Fibroblast of mammary gland (primary cell): ENCODE measurements around the gene TMEM167A.

Experiments
- DNase-seq: peaks from one replicate; pipeline ENCODE4 v3.0.0-alpha.2; 2010; ENCODE audit warnings: low read depth
- H3K4me3 ChIP-seq: 2 replicates; pipeline ENCODE4 v1.5.1; 2011; ENCODE audit warnings: low read depth, mild to moderate bottlenecking, low read length, moderate library complexity; ENCODE audit not compliant: control insufficient read depth
- TF ChIP-seq, protein P1 (sequence below): conservative IDR thresholded peaks from 2 replicates; pipeline ENCODE4 v1.5.1; 2011; ENCODE audit warnings: low read depth, low read length, inconsistent platforms; ENCODE audit not compliant: control insufficient read depth, insufficient read depth

Gene TMEM167A

DNA sequence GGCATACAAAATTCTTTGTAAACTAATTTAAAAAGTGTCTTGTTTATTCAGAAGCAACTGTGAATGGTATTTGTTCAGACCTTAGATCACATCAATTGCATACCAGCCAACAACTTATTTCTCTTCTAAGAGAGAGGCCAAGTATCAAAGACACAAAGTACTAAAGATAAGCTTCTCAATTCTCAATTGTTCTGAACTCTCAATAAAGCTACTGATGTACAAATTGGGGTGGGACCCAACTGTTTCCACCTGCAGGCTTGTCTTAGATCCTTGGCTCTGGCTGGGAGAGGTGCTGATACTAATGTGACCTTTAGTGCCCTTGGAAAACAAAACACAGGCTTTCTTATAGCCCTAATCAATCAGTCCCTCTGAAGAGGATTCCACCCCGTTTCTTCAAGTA is 22.3 kb upstream of the TMEM167A start:
- TF ChIP-seq, protein P1, sequence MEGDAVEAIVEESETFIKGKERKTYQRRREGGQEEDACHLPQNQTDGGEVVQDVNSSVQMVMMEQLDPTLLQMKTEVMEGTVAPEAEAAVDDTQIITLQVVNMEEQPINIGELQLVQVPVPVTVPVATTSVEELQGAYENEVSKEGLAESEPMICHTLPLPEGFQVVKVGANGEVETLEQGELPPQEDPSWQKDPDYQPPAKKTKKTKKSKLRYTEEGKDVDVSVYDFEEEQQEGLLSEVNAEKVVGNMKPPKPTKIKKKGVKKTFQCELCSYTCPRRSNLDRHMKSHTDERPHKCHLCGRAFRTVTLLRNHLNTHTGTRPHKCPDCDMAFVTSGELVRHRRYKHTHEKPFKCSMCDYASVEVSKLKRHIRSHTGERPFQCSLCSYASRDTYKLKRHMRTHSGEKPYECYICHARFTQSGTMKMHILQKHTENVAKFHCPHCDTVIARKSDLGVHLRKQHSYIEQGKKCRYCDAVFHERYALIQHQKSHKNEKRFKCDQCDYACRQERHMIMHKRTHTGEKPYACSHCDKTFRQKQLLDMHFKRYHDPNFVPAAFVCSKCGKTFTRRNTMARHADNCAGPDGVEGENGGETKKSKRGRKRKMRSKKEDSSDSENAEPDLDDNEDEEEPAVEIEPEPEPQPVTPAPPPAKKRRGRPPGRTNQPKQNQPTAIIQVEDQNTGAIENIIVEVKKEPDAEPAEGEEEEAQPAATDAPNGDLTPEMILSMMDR, result no peak
- H3K4me3 ChIP-seq, result no peak overlapping the region
- DNase-seq, result no peak

DNA sequence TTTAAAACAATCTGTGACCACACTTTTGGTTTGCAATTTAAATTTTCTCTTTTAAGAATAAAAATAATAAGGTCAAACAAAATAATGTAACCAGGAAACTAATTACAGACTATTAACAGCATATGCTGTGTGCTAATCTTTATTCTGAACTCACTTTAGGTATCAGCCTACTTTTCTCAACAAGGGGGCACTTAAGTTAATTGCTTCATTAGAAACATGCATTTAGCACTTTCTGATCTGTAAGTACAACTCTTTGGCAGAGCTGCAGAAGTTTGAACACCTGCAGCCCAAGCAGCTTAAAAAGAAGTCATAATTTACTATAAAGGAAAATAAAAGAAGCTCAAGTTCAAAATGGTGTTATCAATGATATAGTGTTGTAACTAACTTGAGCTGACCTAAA is 21.8 kb upstream of the TMEM167A start:
- DNase-seq, result no peak
- no peak overlapping the region for H3K4me3 ChIP-seq
- TF ChIP-seq, protein P1, result no peak

DNA sequence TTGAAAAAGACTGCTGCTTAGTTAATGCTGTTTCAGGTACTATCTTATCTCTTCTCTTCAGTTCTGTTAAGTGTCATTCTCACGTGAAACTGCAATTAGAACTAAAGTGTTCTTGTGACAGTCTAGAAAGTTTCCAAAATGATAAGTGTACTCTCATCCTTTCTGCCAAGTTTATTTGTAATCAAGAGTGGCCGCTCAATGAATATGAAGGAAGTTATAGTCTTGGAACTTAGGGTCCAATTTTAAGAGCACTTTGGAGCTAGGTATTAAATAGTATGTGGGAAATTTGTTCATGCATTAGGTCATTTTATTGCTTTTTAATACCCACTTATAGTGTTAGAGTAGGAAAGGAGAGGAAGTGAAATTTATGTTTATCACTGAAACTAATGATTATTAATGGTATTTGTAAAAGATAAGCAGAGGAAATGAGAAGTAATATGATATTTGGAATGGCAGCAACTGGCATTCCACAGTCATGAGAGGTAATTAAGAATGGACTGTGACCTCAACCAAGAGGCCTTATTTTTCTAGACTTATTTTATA is 20.6 kb upstream of the TMEM167A start:
- no peak overlapping the region for H3K4me3 ChIP-seq
- TF ChIP-seq, protein P1, result no peak
- DNase-seq, result peak; percentile 49

DNA sequence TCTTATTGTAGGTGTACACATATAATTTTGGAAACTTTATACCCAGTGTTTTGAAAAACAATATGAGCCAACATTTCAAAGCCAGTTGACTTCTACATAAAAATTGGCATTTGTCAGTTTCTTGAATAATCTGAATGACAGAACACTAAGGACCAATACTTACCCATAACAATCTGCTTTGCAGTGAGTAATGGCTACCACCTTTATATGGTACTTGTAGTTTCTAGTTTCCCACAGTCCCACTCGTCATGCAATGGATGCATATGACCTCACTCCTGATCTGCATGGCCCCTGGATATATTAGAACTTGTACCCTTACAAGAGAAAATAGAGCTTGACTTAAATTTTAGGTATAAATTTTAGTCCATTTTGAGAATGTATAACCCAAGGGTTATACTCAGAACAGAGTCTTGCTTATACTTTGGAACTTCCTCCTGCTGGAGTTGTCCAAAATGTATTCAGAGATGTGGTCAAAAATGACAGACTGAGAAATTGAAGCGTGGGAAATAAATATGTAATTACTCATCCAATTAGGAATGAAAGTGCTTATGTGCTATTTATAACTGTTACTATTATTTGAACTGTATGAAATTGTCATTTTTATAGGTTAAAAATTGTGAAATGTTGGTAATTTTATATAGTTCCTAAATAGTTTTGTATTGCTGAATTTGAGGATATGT is 19.6 kb upstream of the TMEM167A start:
- peak; percentile 24 for DNase-seq
- H3K4me3 ChIP-seq, result no peak overlapping the region
- TF ChIP-seq, protein P1, result no peak

DNA sequence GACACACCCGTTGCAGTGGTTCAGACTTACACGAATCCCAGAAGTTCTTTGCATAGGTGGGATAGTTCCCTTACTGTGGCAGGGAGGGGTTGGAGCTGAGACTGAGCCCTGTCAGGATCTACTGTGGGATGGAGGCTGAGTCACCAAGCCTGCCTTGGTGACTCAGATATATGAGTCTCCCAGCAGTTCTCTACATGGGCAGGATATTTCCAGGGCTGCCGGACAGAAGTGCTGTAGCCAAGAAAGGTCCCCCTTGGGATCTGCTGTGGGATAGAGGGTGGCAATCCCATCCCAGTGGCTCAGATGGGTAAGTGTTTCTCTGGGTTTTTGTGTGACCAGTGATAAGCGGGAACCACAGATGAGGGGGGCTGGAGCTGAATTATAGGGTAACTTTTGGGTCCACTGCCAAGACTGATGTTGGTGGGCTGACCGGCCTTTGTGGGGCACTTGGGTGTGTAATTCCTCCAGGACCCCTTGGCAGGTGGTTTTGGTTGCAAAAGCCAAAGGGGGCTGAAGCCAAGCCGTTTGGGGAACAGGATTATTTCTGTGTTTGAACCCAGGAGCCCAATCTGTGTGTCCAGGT is 18.9 kb upstream of the TMEM167A start:
- DNase-seq, result peak; percentile 87
- TF ChIP-seq, protein P1, result peak; percentile 1
- H3K4me3 ChIP-seq, result no peak overlapping the region

DNA sequence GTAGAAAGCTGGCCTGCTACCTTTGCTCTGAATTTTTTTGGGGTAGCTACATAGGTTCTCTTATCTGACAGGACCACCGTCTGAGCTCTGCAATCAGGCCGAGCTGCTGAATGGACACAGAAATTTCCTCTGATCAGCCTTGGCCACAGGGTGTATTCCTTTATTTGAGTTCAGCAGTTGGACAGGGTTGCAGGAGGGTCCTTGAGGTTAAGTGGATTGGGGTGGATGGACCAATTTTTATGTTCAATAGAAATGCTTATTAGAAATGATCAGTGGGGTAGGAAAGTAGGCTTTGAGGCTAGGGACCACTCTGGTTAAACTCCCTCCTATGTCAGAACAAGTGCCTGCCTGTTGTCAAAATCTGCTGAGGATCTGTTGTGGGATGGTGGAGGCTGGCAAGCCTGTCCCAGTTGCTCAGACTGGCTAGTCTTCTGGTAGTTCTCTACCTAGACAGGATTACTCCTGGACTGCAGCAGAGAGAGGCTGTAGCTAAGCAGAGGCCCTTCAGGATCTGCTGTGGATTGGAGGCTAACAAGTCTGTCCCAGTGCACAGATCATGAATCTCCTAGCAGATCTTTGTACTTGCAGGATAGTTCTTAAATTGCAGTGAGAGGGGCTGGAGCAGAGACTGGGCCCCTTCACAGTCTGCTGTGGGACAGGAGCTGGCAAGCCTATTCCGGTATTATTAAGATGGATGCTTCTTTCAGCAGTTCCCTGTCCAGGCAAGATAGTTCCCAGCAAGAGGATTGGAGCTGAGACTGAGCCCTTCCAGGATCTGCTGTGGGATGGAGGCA is 18.2 kb upstream of the TMEM167A start:
- TF ChIP-seq, protein P1, result no peak
- H3K4me3 ChIP-seq, result no peak overlapping the region
- DNase-seq, result no peak
